HEK293 (cell line): ENCODE data around the gene SURF4.

Source experiments
- GLIS2 ChIP-seq: fragments of 450-650 bp; formaldehyde crosslinking; IDR thresholded peaks from 2 replicates; pipeline ENCODE4 v1.5.1; 2016; ENCODE audit warnings: missing biosample characterization, missing genetic modification characterization
- MYNN ChIP-seq: fragments of 450-650 bp; formaldehyde crosslinking; IDR thresholded peaks from 2 replicates; pipeline ENCODE4 v1.5.1; 2016; ENCODE audit warnings: missing biosample characterization, missing genetic modification characterization, borderline replicate concordance
- PRDM1 ChIP-seq: fragments of 450-650 bp; formaldehyde crosslinking; IDR thresholded peaks from 2 replicates; pipeline ENCODE4; 2016; ENCODE audit warnings: missing biosample characterization, missing genetic modification characterization
- RBAK ChIP-seq: fragments of 450-650 bp; formaldehyde crosslinking; IDR thresholded peaks from 2 replicates; pipeline ENCODE4 v1.5.1; 2016; ENCODE audit warnings: missing biosample characterization, missing genetic modification characterization
- ZNF121 ChIP-seq: fragments of 450-650 bp; formaldehyde crosslinking; IDR thresholded peaks from 2 replicates; pipeline ENCODE4 v1.5.1; 2016; ENCODE audit warnings: missing biosample characterization, missing genetic modification characterization
- ZNF155 ChIP-seq: fragments of 450-650 bp; formaldehyde crosslinking; IDR thresholded peaks from 2 replicates; pipeline ENCODE4 v1.5.1; 2016; ENCODE audit warnings: missing biosample characterization, missing genetic modification characterization
- ZNF202 ChIP-seq: fragments of 450-650 bp; formaldehyde crosslinking; IDR thresholded peaks from 2 replicates; pipeline ENCODE4 v1.5.1; 2016; ENCODE audit warnings: missing biosample characterization, missing genetic modification characterization, borderline replicate concordance
- ZNF211 ChIP-seq: fragments of 450-650 bp; formaldehyde crosslinking; IDR thresholded peaks from 2 replicates; pipeline ENCODE4 v1.5.1; 2016; ENCODE audit warnings: low read depth, missing biosample characterization, missing genetic modification characterization
- ZNF214 ChIP-seq: fragments of 450-650 bp; formaldehyde crosslinking; IDR thresholded peaks from 2 replicates; pipeline ENCODE4 v1.5.1; 2017; ENCODE audit warnings: missing biosample characterization, mild to moderate bottlenecking, missing genetic modification characterization, borderline replicate concordance
- ZNF23 ChIP-seq: fragments of 450-650 bp; formaldehyde crosslinking; IDR thresholded peaks from 2 replicates; pipeline ENCODE4 v1.5.1; 2016; ENCODE audit warnings: missing biosample characterization, missing genetic modification characterization, borderline replicate concordance
- ZNF274 ChIP-seq, 2 experiments: fragments of 200-500 bp in 1 of 2; fragments of 450-650 bp in 1 of 2; sonication (Bioruptor generic) in 1 of 2; formaldehyde crosslinking in 1 of 2; IDR thresholded peaks; 2 replicates each; pipeline versions ENCODE4 v1.5.1 to v1.6.1; 2014 to 2016; ENCODE audit warnings: borderline replicate concordance in 1 of 2, inconsistent platforms in 1 of 2, low read length in 1 of 2, missing biosample characterization in 1 of 2, missing genetic modification characterization in 1 of 2
- ZNF335 ChIP-seq: fragments of 450-650 bp; formaldehyde crosslinking; conservative IDR thresholded peaks from 2 replicates; pipeline ENCODE4 v1.5.1; 2016; ENCODE audit warnings: missing biosample characterization, missing genetic modification characterization
- ZNF341 ChIP-seq: fragments of 450-650 bp; formaldehyde crosslinking; IDR thresholded peaks from 2 replicates; pipeline ENCODE4; 2016; ENCODE audit warnings: low read depth, missing biosample characterization, missing genetic modification characterization
- ZNF366 ChIP-seq: fragments of 450-650 bp; formaldehyde crosslinking; conservative IDR thresholded peaks from 2 replicates; pipeline ENCODE4 v1.5.1; 2016; ENCODE audit warnings: missing biosample characterization, missing genetic modification characterization
- ZNF391 ChIP-seq: fragments of 450-650 bp; formaldehyde crosslinking; IDR thresholded peaks from 2 replicates; pipeline ENCODE4 v1.5.1; 2016; ENCODE audit warnings: low read depth, missing biosample characterization, missing genetic modification characterization, borderline replicate concordance
- ZNF423 ChIP-seq: fragments of 450-650 bp; formaldehyde crosslinking; IDR thresholded peaks from 2 replicates; pipeline ENCODE4 v1.5.1; 2016; ENCODE audit warnings: missing biosample characterization, missing genetic modification characterization
- ZNF530 ChIP-seq: fragments of 450-650 bp; formaldehyde crosslinking; IDR thresholded peaks from 2 replicates; pipeline ENCODE4 v1.5.1; 2016; ENCODE audit warnings: low read depth, missing biosample characterization, missing genetic modification characterization
- ZNF549 ChIP-seq: fragments of 450-650 bp; IDR thresholded peaks from 2 replicates; pipeline ENCODE4 v1.5.1; 2018; ENCODE audit warnings: missing biosample characterization, missing genetic modification characterization, mild to moderate bottlenecking, inconsistent platforms, moderate library complexity
- ZNF558 ChIP-seq: fragments of 450-650 bp; formaldehyde crosslinking; IDR thresholded peaks from 2 replicates; pipeline ENCODE4 v1.5.1; 2016; ENCODE audit warnings: missing biosample characterization, missing genetic modification characterization
- ZNF571 ChIP-seq: fragments of 450-650 bp; formaldehyde crosslinking; IDR thresholded peaks from 2 replicates; pipeline ENCODE4 v1.5.0; 2017; ENCODE audit warnings: missing biosample characterization, missing genetic modification characterization
- ZNF621 ChIP-seq: fragments of 450-650 bp; formaldehyde crosslinking; IDR thresholded peaks from 2 replicates; pipeline ENCODE4 v1.5.1; 2017; ENCODE audit warnings: missing biosample characterization, missing genetic modification characterization
- ZNF629 ChIP-seq: fragments of 450-650 bp; formaldehyde crosslinking; IDR thresholded peaks from 2 replicates; pipeline ENCODE4 v1.5.1; 2017; ENCODE audit warnings: missing biosample characterization, missing genetic modification characterization
- ZNF792 ChIP-seq: fragments of 450-650 bp; formaldehyde crosslinking; IDR thresholded peaks from 2 replicates; pipeline ENCODE4 v1.5.1; 2016; ENCODE audit warnings: missing biosample characterization, missing genetic modification characterization
- TF ChIP-seq, protein P1 (sequence below): fragments of 450-650 bp; formaldehyde crosslinking; IDR thresholded peaks from 2 replicates; pipeline ENCODE4 v1.5.1; 2016; ENCODE audit warnings: missing biosample characterization, missing genetic modification characterization
- TF ChIP-seq, protein P2 (sequence below): fragments of 450-650 bp; formaldehyde crosslinking; IDR thresholded peaks from 2 replicates; pipeline ENCODE4 v1.5.1; 2016; ENCODE audit warnings: missing biosample characterization, missing genetic modification characterization
- TF ChIP-seq, protein P3 (sequence below): fragments of 450-650 bp; formaldehyde crosslinking; IDR thresholded peaks from 2 replicates; pipeline ENCODE4 v1.5.1; 2016; ENCODE audit warnings: missing biosample characterization, missing genetic modification characterization
- TF ChIP-seq, protein P4 (sequence below): fragments of 450-650 bp; formaldehyde crosslinking; IDR thresholded peaks from 2 replicates; pipeline ENCODE4 v1.5.1; 2016; ENCODE audit warnings: missing biosample characterization, missing genetic modification characterization, low read depth
- TF ChIP-seq, protein P5 (sequence below): fragments of 450-650 bp; formaldehyde crosslinking; IDR thresholded peaks from 2 replicates; pipeline ENCODE4 v1.5.1; 2017; ENCODE audit warnings: missing biosample characterization, missing genetic modification characterization
- TF ChIP-seq, protein P6 (sequence below): IDR thresholded peaks from 2 replicates; pipeline ENCODE4 v1.6.1; 2011; ENCODE audit warnings: mild to moderate bottlenecking, low read depth, low read length, borderline replicate concordance

Gene SURF4

DNA sequence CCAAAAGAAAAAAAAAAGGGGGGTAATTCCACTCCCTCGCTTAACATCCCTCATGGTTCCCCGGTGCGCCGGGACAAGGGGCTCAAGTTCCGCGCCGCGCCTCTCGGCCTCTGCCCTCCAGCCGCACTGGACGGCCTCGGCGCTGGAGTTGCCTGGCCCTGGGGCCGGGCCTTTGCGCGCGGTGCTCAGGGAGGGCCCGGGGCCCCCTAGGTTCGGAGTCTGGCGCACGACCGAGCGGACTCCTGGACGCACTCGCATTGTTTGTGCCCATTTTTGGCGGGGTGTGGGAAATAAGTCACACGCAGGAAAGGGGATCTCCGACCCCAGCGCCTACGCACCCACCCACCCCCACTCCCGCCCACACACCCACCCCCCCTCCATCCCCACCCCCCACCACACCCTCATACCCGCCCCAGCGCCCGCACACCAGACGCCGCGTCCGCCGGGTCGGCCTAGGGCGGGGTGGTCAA, 28.3 kb downstream of the SURF4 start (continued):
- no peak for TF ChIP-seq ZNF274 (IDR thresholded peaks at IDR 0.05; ENCODE audit: low read length)
- TF ChIP-seq ZNF274 (tag by site-specific recombination; IDR thresholded peaks at IDR 0.05; ENCODE audit: borderline replicate concordance), result no peak
- no peak for TF ChIP-seq ZNF23
- no peak for TF ChIP-seq ZNF792 (tag by site-specific recombination)
- no peak for TF ChIP-seq ZNF121 (tag by site-specific recombination)
- TF ChIP-seq ZNF341 (tag by site-specific recombination), result no peak
- no peak for TF ChIP-seq ZNF549 (tag by site-specific recombination)
- no peak for TF ChIP-seq ZNF214
- no peak for TF ChIP-seq ZNF629
- TF ChIP-seq ZNF530, result no peak
- TF ChIP-seq ZNF391 (tag by site-specific recombination), result no peak; the same call in 1 of the 2 replicates
- TF ChIP-seq ZNF423 (tag by site-specific recombination), result no peak
- TF ChIP-seq ZNF211 (tag by site-specific recombination), result no peak
- TF ChIP-seq PRDM1, result no peak
- TF ChIP-seq, protein P1, sequence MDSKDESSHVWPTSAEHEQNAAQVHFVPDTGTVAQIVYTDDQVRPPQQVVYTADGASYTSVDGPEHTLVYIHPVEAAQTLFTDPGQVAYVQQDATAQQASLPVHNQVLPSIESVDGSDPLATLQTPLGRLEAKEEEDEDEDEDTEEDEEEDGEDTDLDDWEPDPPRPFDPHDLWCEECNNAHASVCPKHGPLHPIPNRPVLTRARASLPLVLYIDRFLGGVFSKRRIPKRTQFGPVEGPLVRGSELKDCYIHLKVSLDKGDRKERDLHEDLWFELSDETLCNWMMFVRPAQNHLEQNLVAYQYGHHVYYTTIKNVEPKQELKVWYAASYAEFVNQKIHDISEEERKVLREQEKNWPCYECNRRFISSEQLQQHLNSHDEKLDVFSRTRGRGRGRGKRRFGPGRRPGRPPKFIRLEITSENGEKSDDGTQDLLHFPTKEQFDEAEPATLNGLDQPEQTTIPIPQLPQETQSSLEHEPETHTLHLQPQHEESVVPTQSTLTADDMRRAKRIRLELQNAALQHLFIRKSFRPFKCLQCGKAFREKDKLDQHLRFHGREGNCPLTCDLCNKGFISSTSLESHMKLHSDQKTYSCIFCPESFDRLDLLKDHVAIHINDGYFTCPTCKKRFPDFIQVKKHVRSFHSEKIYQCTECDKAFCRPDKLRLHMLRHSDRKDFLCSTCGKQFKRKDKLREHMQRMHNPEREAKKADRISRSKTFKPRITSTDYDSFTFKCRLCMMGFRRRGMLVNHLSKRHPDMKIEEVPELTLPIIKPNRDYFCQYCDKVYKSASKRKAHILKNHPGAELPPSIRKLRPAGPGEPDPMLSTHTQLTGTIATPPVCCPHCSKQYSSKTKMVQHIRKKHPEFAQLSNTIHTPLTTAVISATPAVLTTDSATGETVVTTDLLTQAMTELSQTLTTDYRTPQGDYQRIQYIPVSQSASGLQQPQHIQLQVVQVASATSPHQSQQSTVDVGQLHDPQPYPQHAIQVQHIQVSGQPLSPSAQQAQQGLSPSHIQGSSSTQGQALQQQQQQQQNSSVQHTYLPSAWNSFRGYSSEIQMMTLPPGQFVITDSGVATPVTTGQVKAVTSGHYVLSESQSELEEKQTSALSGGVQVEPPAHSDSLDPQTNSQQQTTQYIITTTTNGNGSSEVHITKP, result peak; percentile 76
- no peak for TF ChIP-seq ZNF366
- no peak for TF ChIP-seq ZNF202 (tag by site-specific recombination)
- TF ChIP-seq MYNN (tag by site-specific recombination), result 0 out of 2 replicates have a peak, but pooled peaks have one; percentile 7
- TF ChIP-seq ZNF335 (tag by site-specific recombination), result no peak
- no peak for TF ChIP-seq RBAK (tag by site-specific recombination)
- TF ChIP-seq ZNF621 (tag by site-specific recombination), result no peak
- TF ChIP-seq, protein P2, sequence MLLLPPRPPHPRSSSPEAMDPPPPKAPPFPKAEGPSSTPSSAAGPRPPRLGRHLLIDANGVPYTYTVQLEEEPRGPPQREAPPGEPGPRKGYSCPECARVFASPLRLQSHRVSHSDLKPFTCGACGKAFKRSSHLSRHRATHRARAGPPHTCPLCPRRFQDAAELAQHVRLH (tag by site-specific recombination), result no peak
- TF ChIP-seq, protein P3, sequence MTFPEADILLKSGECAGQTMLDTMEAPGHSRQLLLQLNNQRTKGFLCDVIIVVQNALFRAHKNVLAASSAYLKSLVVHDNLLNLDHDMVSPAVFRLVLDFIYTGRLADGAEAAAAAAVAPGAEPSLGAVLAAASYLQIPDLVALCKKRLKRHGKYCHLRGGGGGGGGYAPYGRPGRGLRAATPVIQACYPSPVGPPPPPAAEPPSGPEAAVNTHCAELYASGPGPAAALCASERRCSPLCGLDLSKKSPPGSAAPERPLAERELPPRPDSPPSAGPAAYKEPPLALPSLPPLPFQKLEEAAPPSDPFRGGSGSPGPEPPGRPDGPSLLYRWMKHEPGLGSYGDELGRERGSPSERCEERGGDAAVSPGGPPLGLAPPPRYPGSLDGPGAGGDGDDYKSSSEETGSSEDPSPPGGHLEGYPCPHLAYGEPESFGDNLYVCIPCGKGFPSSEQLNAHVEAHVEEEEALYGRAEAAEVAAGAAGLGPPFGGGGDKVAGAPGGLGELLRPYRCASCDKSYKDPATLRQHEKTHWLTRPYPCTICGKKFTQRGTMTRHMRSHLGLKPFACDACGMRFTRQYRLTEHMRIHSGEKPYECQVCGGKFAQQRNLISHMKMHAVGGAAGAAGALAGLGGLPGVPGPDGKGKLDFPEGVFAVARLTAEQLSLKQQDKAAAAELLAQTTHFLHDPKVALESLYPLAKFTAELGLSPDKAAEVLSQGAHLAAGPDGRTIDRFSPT (tag by site-specific recombination), result no peak
- TF ChIP-seq, protein P4, sequence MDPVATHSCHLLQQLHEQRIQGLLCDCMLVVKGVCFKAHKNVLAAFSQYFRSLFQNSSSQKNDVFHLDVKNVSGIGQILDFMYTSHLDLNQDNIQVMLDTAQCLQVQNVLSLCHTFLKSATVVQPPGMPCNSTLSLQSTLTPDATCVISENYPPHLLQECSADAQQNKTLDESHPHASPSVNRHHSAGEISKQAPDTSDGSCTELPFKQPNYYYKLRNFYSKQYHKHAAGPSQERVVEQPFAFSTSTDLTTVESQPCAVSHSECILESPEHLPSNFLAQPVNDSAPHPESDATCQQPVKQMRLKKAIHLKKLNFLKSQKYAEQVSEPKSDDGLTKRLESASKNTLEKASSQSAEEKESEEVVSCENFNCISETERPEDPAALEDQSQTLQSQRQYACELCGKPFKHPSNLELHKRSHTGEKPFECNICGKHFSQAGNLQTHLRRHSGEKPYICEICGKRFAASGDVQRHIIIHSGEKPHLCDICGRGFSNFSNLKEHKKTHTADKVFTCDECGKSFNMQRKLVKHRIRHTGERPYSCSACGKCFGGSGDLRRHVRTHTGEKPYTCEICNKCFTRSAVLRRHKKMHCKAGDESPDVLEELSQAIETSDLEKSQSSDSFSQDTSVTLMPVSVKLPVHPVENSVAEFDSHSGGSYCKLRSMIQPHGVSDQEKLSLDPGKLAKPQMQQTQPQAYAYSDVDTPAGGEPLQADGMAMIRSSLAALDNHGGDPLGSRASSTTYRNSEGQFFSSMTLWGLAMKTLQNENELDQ, result no peak
- TF ChIP-seq, protein P5, sequence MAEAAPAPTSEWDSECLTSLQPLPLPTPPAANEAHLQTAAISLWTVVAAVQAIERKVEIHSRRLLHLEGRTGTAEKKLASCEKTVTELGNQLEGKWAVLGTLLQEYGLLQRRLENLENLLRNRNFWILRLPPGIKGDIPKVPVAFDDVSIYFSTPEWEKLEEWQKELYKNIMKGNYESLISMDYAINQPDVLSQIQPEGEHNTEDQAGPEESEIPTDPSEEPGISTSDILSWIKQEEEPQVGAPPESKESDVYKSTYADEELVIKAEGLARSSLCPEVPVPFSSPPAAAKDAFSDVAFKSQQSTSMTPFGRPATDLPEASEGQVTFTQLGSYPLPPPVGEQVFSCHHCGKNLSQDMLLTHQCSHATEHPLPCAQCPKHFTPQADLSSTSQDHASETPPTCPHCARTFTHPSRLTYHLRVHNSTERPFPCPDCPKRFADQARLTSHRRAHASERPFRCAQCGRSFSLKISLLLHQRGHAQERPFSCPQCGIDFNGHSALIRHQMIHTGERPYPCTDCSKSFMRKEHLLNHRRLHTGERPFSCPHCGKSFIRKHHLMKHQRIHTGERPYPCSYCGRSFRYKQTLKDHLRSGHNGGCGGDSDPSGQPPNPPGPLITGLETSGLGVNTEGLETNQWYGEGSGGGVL (tag by site-specific recombination), result peak; percentile 72; the same call in 1 of the 2 replicates
- TF ChIP-seq GLIS2 (tag by site-specific recombination), result peak; percentile 73
- TF ChIP-seq, protein P6, sequence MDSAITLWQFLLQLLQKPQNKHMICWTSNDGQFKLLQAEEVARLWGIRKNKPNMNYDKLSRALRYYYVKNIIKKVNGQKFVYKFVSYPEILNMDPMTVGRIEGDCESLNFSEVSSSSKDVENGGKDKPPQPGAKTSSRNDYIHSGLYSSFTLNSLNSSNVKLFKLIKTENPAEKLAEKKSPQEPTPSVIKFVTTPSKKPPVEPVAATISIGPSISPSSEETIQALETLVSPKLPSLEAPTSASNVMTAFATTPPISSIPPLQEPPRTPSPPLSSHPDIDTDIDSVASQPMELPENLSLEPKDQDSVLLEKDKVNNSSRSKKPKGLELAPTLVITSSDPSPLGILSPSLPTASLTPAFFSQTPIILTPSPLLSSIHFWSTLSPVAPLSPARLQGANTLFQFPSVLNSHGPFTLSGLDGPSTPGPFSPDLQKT, result no peak
- TF ChIP-seq ZNF558 (tag by site-specific recombination), result no peak
- no peak for TF ChIP-seq ZNF155
- no peak for TF ChIP-seq ZNF571 (tag by site-specific recombination)
